ENCODE data around the gene PRUNE2.
"Not testable (repeated sequence)": the region's sequence is repeated elsewhere in the genome, so short reads cannot be mapped to it uniquely, and the experiment has no call there.

Gene PRUNE2

GRCh38 chr9:76785501-76785900, 120.4 kb downstream of the PRUNE2 start:
- DNase-seq, result no peak

- no peak for DNase-seq
Observed at GRCh38 chr9:76784881-76785280, 121.0 kb downstream of the PRUNE2 start.

GRCh38 chr9:76772686-76773445, 133.0 kb downstream of the PRUNE2 start:
- no peak for DNase-seq

- no peak for DNase-seq
Observed at GRCh38 chr9:76766126-76766525, 139.8 kb downstream of the PRUNE2 start.

- DNase-seq, result no peak
Observed at GRCh38 chr9:76764138-76764537, 141.8 kb downstream of the PRUNE2 start, which contains the start of gene PCA3. Gene PCA3, plus strand, starts transcription at chr9:76764438.

- no peak for DNase-seq
Observed at GRCh38 chr9:76761448-76761847, 144.5 kb downstream of the PRUNE2 start.

GRCh38 chr9:76759732-76760131, 146.2 kb downstream of the PRUNE2 start:
- DNase-seq, result no peak

- no peak for DNase-seq
Observed at GRCh38 chr9:76758476-76758875, 147.4 kb downstream of the PRUNE2 start.

GRCh38 chr9:76756941-76757673, 148.8 kb downstream of the PRUNE2 start:
- no peak for DNase-seq

- DNase-seq, result no peak
Observed at GRCh38 chr9:76756268-76756640, 149.7 kb downstream of the PRUNE2 start.

GRCh38 chr9:76751001-76751400, 154.9 kb downstream of the PRUNE2 start:
- no peak for DNase-seq

GRCh38 chr9:76744336-76744735, 161.6 kb downstream of the PRUNE2 start:
- no peak for DNase-seq

GRCh38 chr9:76743931-76744330, 162.0 kb downstream of the PRUNE2 start:
- no peak for DNase-seq

- not testable (repeated sequence) for DNase-seq
Observed at GRCh38 chr9:76742890-76743289, 163.0 kb downstream of the PRUNE2 start.

GRCh38 chr9:76741524-76741923, 164.4 kb downstream of the PRUNE2 start:
- DNase-seq, result no peak

GRCh38 chr9:76738402-76738801, 167.5 kb downstream of the PRUNE2 start:
- no peak for DNase-seq

- no peak for DNase-seq
Observed at GRCh38 chr9:76737154-76737902, 168.6 kb downstream of the PRUNE2 start.

- no peak for DNase-seq
Observed at GRCh38 chr9:76734716-76735115, 171.2 kb downstream of the PRUNE2 start.

- no peak for DNase-seq
Observed at GRCh38 chr9:76733096-76733495, 172.8 kb downstream of the PRUNE2 start.

GRCh38 chr9:76732341-76732958, 173.5 kb downstream of the PRUNE2 start:
- DNase-seq, result no peak

- no peak for DNase-seq
Observed at GRCh38 chr9:76730801-76731200, 175.1 kb downstream of the PRUNE2 start.

- no peak for DNase-seq
Observed at GRCh38 chr9:76729980-76730737, 175.8 kb downstream of the PRUNE2 start.
